ENCODE results near the gene PLA2G4F.

The PLA2G4F gene

DNA sequence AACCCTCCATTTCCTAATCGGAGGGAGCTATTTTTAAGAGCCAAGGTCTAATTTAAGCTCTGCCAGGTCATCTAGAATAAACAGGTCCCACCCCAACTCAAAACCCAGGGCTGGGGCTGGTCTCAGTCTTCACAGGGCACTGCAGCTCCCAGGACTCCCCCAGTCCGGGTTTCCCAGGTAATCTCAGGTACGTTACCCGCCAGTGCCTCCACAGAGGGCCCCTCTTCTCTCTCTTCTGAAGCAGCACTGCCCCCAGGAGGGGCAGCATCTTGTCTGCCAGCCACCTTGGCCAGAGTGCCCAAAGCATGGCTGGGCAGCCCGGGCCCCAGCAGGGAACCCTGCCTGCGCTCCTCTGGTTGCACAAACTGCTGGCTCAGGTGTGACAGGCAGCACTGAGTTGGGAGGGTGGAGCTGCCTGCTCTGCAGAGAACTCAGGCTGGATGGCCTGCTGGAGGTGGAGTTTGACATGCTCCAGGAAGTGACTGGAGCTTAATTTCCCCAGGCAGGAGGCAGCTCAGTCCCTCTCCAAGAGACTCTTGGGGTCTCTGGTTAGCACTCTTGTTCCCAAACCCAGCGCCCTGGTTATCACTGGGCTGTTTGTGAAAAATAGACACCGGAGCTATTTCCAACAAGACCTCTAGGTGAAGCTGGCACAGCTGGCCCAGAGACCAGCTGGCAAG, at the start of gene PLA2G4F:
PLA2G4F (minus strand) TSS at position 394 of the 680 bp plus-strand sequence; CDS start at position 307, 87 bp downstream.
- peak; percentile 26 for DNase-seq

DNA sequence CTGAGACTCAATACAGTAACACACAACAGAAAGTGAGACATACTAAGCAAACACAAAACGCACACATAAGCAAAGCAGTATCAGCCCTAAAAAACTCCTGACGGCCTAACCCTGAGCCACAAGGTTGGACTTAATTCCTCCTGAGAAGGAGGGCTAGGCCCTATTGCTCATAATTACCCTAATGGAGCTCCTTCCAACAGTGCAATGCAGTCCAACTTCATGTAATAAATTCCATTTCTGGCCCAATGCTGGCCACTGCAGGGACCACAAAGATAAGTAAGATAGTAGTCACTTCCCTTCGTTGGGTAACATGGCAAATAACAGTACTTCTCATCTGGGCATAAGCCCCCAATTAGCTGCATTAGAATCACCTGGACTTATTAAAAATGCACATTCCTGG, 47.5 kb upstream of the PLA2G4F start:
- DNase-seq = no peak

DNA sequence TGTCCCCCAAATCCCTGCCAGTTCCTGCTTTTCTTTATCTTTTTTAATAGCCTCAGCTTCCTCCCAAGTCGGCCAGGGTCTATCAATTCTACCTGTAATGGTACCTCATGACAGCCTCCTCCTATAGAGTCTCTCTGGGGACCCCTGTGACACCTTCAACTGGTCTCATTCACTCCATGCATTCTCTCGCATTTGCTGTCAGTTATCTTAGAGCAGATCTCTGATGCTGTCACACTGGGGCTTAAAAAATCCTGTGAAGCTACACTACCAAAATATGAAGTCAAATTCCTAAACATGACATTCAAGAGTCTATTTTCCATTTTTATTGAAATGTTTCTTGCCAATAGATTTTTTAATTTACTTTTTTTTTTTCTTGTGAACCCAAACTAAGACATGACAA, 46.2 kb upstream of the PLA2G4F start:
- DNase-seq = no peak

DNA sequence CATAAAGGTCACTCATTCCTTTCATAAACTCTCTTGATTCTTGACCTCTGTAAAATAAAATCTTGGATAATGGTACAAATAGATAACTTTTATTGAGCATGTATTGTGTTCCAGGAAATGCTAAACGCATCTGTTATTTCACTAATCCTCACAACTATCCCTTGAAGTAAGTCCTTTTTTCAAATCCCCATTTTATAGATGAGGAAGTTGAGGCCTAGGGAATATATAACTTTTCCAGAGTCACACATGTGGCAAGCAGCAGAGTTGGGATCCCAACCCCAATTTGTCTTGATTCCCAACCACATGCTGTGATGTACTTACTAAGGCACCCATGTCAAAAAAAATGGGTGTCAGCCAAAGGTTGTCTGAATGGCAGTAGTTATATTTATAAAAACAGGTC, 45.4 kb upstream of the PLA2G4F start:
- DNase-seq = no peak

DNA sequence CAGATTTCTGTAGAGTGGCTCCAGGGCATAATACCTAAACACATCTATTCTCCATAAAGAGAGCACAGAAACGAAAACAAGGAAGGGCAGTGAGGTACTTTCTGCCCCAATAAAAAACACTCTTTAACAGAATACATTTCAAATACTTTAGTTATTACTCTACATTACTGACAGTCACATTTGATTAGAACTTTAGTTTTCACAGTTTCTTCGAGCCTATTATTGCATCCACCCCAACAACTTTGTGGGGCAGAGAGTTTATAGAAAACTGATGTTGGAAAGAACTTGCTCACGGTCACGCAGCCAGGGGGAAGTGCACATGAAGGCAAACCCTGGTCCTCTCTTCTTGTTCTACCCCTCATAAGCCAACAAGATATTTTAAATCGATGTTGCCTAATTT, 42.7 kb upstream of the PLA2G4F start:
- no peak for DNase-seq

DNA sequence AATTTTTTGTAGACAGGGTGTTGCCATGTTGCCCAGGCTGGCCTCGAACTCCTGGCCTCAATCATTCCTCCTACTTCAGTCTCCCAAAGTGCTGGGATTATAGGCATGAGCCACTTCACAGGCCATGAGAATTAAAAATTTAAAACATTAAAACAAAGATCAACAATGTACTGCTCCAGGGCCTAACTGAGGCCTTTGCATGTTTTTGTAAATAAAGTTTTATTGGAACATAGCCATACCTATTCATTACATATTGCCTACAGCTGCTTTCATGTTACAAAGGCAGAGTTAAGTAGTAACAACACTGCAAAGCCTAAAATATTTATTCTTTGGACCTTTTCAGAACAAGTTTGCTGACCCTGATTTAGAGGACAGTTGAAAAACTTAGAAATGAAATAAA, 42.1 kb upstream of the PLA2G4F start:
- DNase-seq = no peak

DNA sequence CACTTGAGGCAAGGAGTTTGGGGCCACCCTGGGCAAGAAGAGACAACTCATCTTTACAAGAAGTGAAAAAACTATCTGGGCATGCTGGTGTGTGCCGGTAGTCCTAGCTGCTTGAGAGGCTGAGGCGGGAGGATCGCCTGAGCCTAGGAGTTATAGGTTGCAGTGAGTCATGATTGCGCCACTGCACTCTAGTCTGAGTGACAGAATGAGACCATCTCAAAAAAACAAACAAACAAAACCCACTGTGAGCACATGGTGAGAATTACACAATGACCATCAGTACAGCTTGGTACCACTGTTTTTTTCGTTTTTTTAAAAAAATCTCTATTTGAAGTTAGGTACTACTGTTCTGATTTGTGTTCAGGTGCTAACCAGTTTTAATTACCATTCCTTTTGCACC, 38.1 kb upstream of the PLA2G4F start:
- no peak for DNase-seq

DNA sequence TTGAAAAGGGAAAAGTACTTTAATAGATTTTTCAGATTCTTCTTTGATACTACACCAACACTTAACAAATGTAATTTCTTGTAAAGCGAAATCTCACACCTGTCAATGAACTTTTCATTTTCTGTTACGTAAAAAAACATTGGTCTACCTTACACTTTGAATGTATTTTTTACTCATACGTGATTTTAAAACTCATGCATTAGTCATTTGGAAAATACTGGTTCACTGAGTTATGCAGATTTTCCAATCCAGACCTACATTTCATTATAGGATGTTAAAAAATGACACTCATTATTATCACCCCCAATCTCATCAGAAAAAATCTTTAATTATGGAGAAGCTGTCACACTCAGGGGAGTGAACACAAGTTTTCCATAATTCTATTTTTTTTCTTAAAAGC, 36.9 kb upstream of the PLA2G4F start:
- no peak for DNase-seq

DNA sequence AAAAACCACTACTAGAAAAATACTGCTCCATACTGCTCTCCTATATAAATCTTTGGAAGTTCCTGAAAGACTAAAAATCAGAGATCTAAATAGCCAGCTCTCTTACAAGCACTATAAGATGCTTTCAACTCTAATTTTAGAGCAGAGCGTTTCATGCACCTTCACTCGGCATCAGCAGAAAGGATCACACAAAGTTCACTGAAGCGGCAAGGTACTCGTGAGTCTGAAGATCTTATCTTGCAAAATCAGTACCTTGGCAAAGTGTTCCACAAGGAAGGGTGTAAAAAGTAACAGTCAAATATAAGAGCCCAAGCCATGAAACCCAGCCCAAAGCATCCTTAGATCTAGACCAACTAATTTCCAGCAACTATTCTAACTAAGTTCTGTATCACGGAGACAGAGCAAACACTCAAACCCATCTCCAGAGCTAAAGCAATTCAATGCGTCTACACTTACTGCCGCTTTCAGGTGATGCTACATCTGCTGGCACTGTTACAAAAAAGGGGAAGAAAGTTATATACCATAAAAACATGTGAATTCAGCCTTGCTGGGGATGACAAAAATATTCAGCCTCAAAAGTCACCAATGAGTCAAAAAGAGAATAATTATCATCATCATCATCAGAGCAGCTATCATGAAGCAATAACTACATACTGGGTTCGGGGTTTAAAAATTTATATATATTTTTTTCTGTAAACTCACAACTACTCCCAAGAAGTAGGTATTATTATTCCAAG, 35.3 kb upstream of the PLA2G4F start:
- peak; percentile 16 for DNase-seq

DNA sequence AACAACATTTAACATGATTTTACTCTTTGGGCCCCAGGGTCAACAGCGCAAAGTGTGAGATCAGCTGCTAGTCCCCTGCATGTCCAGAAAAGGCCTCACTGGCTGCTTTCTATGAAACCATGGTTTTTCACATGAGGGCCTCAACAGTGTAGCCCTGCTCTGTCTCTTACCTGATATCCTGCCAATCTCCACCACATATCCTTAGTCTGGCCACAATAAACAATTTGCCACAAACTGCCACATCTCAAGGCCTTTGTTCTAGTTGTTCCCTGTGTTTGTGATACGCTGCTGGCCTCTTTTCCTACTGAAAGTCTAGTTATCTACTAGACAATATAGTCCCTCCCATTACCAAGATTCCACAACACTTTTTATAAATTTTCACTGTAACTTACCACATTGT, 33.9 kb upstream of the PLA2G4F start:
- no peak for DNase-seq

- no peak for DNase-seq
Measured at GRCh38 chr15:42185801-42186200, 29.4 kb upstream of the PLA2G4F start.

- DNase-seq = no peak
Measured at GRCh38 chr15:42184736-42185135, 28.3 kb upstream of the PLA2G4F start.

- DNase-seq = no peak
Measured at GRCh38 chr15:42184296-42184695, 27.9 kb upstream of the PLA2G4F start.

- DNase-seq = no peak
Measured at GRCh38 chr15:42182961-42183360, 26.5 kb upstream of the PLA2G4F start.

DNA sequence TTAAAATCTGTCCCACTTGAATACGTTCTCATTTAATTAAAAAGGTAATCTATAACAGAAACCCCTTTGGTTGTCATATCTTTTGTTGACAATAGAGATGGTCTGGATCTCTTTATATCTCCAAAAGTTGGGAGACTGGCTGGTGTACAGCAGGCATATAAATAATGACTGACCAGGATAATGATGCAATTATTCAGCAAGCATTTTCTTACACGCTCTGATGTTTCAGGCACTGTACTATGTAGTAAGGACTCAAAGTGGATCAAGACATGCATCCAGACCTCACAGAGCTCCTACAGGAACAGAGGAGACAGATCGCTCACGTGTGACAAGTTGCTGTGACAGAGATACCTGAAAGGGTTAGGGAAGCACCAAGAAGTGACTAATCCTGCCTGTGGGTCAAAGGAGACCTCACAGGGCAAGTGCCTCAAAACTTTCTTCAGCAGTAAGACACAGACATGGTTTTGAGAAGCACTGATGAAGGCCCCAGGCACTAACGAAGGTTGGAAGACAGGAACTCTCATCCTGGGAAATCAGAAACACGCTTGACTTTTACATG, 26.0 kb upstream of the PLA2G4F start:
- no peak for DNase-seq

DNA sequence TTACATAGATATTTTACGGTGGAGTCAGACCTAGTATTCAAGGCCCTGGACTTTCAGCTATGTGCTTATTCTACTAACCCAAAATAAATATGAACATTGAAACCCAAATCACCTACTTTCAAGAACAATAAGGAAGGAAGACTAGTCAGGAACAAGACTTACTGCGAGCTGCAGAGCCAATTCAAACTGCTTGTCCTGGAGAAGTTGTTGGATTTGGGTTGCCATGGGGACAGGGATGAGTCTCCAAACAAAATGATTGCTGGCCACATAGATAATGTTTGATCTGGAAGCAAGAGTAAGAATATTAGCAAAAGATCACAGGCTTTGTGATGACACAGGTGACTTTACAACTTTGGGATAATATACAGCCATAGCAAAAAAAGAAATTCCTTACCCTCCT, 21.6 kb upstream of the PLA2G4F start:
- no peak for DNase-seq

DNA sequence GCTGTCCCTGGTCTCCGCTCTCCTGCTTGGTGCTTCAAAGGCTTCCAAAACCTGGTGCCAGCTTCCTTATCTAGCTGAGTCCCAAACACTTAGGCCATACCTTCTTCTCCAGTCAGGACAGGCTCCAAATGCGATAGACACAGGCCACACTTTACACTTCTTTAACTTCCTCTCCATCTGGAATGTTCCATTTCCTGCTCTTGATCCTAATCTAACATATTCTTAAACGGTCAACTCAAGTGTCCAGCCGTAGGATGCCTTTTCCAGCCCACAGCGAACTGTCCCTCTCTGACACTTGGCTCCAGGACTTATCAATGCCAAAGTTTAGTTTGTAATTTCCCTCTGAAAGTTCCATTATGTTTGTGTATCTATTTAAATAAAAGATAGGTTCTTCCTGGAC, 19.2 kb upstream of the PLA2G4F start:
- no peak for DNase-seq

- DNase-seq = no peak
Measured at GRCh38 chr15:42172475-42172874, 16.0 kb upstream of the PLA2G4F start.

DNA sequence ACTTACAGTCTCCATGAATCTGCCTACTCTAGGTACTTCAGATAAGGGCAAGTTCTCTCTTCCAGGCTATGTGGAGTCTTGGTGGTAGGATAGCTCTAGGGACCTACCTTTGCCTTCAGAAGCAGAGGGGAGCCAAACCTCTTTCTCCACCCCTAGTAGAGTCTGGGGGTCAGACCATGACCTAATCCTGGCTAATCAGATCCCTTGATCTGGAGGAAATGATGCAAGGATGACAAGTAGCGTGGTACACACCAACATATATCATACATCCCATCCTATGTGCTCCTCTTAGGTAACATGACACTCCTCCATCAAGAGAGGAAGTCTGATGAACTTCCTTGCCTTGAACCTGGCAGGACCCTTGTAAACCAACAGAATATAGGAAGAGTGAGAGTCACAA, 15.4 kb upstream of the PLA2G4F start:
- DNase-seq = no peak

GRCh38 chr15:42171122-42171521, 14.7 kb upstream of the PLA2G4F start:
- DNase-seq = no peak

- no peak for DNase-seq
Measured at GRCh38 chr15:42166225-42166940, 9.9 kb upstream of the PLA2G4F start.

DNA sequence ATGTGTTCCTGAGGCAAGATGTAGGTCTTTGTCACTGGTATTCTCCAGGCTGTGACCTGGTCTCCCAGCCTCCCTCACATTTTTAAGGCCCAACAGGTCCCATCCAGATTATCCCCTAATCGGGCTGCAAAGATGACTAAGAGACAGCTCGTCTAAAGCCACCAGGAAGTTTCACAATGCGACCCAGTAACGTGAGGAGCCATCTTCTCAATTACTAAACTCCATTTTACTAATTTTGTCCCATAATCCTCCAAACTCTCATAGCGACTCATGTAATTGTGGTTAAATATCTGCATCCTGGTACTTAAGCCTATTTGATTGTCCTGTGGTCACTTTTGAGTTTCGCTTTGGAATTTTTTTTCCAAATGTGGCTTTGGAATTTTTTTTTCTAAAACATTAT, 8.7 kb upstream of the PLA2G4F start:
- no peak for DNase-seq

GRCh38 chr15:42163947-42164550, 7.6 kb upstream of the PLA2G4F start:
- DNase-seq = peak; percentile 54
